GM12873 (cell line): ENCODE measurements around the gene FAM53B.

ENCODE experiments used
- TF ChIP-seq, protein P1 (sequence below): IDR thresholded peaks from 2 replicates; pipeline ENCODE4 v1.5.1; 2012; ENCODE audit warnings: low read depth, mild to moderate bottlenecking, moderate library complexity, low read length, control low read depth; ENCODE audit not compliant: insufficient read depth; ENCODE audit errors: missing control alignments

Gene FAM53B

DNA sequence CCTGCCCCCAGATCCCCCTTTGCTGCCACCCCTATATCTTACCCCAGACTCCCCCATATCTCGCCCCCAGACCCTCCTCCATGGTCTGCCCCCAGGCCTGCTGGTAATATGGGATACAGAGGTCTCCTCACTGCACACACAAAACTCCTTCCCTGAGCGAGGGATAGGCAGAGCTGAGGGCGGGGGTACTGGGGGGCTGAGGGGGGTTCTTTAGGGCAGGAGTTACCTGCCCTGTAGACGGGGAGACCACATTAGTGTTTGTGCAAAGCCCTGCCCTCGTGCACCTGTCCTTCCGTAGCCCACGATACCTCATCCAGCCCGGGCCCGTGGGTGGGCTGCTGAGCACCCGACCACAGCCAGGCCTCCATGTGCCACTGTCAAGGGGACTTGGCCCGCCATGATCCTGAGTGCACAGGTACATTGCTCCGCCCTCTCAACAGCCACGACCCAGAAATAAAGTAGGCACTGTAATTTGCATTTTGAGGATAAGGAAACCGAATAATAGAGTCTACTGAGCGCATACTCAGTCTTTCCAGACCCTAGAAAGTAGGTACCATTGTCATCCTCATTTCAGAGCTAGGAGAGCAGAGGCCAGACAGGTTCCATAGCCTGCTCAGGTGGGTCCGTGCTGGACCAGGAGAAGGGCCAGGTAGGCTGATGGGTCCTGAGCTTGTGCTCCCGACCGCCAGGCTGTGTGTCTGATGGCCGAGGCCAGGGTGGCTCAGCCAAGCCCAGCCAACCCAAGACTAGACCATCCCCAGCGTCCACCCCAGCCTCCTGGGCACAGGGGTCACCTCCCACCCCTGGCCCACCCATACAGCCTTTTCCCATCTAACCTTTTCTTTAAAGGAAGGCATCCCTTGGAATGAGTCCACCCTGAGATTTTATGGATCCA, 167.4 kb downstream of the FAM53B start:
- TF ChIP-seq, protein P1, sequence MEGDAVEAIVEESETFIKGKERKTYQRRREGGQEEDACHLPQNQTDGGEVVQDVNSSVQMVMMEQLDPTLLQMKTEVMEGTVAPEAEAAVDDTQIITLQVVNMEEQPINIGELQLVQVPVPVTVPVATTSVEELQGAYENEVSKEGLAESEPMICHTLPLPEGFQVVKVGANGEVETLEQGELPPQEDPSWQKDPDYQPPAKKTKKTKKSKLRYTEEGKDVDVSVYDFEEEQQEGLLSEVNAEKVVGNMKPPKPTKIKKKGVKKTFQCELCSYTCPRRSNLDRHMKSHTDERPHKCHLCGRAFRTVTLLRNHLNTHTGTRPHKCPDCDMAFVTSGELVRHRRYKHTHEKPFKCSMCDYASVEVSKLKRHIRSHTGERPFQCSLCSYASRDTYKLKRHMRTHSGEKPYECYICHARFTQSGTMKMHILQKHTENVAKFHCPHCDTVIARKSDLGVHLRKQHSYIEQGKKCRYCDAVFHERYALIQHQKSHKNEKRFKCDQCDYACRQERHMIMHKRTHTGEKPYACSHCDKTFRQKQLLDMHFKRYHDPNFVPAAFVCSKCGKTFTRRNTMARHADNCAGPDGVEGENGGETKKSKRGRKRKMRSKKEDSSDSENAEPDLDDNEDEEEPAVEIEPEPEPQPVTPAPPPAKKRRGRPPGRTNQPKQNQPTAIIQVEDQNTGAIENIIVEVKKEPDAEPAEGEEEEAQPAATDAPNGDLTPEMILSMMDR: no peak

- TF ChIP-seq, protein P1: no peak
These were observed 168.8 kb downstream of the FAM53B start for GRCh38 chr10:124575107-124576035.

GRCh38 chr10:124574456-124575070, 169.6 kb downstream of the FAM53B start:
- TF ChIP-seq, protein P1: no peak

GRCh38 chr10:124573726-124574455, 170.3 kb downstream of the FAM53B start:
- TF ChIP-seq, protein P1: no peak

DNA sequence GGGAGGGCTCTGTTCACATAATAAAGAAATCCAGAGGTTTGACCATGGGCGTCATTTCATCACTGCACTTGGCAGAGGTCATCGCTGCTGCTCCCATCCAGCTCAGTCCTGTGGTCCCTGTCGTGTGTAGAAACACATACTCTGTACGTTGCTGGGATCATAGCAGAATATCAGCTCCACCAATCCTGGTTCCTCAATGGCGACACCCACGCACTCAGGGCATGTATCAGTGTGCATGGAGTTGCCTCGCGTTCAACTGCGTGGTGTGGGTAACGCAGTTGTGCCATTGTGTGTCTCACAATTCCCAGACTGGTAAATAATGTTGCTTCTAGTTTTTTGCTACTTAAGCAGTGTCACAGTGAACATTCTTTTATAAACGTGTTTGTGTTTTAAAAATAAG, 171.4 kb downstream of the FAM53B start:
- TF ChIP-seq, protein P1: no peak

DNA sequence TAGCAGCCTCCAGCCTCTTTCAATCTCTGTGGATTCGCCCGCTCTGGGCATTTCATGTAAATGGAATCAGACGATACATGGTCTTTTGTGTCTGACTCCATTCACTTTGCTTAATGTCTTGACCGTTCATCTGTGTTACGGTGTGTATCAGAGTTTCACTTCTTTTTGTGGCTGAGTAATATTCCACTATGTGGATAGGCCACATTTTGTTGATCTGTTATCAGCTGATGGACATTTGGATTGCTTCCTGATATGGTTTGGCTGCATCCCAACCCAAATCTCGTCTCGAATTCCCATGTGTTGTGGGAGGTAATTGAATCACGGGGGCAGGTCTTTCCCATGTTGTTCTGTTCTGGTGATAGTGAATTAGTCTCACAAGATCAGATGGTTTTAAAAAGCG, 173.5 kb downstream of the FAM53B start:
- TF ChIP-seq, protein P1: no peak
